AML-193 (cell line): ENCODE results near the gene SLC25A47.
"Not testable (repeated sequence)": the region's sequence is repeated elsewhere in the genome, so short reads cannot be mapped to it uniquely, and the experiment has no call there.

Experiments used
- DNase-seq, 2 experiments: peaks; one replicate each; lab custom pipeline; 2025; lab: John Stamatoyannopoulos, UW

Gene SLC25A47

GRCh38 chr14:100305324-100306100 lies 17.6 kb upstream of the SLC25A47 start:
- peak in 1 of 2 experiments; percentile 15 for DNase-seq

DNA sequence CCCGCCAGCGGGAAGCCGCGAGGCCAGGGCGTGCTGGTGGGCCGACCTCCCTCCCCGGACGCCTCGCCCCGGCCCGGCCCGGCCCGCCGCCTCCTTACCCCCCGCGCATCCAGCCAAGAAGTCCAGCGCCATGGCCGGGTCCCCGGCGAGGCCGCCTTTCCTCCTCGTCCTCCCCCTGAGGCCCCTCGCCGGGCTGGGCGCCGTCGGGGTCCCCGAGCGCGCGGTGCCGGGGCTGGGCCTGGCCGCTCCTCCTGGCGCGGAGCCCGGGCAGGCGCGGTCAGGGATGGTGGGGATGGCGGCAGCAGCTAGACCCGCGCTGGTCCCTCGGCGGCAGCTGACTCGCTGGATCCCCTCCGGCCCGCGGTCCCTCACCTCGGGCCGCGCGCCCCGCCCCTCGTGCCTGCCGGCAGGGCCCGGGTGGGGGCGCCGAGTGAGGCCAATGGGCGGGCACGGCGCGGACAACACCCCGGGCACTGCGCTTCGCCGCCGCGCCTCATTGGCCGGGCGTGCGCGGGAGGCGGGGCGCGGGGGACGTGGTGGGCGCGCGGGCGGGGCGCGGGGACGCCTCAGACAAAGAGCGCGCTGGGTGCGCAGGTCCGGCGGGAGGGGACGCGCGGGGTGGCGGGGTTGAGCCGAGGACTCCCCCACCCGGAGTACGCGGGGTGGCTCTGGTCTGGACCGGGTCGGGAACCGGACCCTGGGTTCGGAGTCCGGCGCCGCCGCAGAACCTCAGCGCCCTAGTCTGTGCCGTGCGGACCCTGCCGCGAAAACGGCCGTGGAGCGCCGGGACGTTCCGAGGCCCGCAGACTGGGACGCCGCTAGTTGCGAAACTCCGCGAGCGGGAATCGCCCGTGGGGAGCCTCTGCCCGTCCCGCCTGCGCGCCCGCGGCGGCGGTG lies 16.8 kb upstream of the SLC25A47 start, which contains the start of gene SLC25A29:
Gene SLC25A29, minus strand, starts transcription at position 344 of the 897 bp plus-strand sequence. Its CDS starts 212 bp downstream, at position 132.
- peak; percentile 75 to 86 for DNase-seq

GRCh38 chr14:100306998-100307765 lies 16.0 kb upstream of the SLC25A47 start:
- DNase-seq = peak in 1 of 2 experiments; percentile 9

DNA sequence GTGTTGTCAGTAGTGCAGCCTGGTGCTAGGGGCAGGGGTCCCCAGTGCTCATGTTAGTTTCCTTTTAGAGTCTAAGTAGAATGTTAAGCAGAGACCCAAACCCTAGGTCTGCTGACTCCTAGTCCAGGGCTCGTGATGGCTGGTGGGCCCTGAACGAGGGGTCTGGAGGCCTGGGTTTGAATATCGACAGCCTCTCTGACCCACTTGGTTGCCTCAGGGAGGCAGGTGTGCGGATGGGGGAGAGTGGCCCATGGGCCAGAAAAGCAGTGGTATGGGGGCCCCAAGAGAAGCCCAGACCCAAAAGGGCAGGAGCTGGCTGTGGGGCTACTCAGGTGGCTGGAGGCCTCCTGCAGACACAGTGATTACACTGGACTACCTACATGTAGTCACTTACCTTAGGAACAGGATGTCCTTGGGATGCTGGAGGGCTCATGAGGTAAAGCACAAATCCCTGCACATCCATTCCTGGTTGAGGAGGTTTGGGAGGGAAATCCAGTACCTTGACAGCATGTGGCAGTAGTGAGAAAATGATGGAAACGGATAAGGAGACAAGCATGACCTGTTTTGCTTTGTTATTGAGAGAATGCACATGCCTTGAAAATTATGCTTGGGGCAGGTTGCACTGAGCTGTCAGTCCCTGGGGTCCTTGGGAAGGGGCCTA lies 15.2 kb upstream of the SLC25A47 start:
- no peak for DNase-seq

- not testable (repeated sequence) for DNase-seq
Measured at GRCh38 chr14:100308427-100308792, 14.7 kb upstream of the SLC25A47 start.

DNA sequence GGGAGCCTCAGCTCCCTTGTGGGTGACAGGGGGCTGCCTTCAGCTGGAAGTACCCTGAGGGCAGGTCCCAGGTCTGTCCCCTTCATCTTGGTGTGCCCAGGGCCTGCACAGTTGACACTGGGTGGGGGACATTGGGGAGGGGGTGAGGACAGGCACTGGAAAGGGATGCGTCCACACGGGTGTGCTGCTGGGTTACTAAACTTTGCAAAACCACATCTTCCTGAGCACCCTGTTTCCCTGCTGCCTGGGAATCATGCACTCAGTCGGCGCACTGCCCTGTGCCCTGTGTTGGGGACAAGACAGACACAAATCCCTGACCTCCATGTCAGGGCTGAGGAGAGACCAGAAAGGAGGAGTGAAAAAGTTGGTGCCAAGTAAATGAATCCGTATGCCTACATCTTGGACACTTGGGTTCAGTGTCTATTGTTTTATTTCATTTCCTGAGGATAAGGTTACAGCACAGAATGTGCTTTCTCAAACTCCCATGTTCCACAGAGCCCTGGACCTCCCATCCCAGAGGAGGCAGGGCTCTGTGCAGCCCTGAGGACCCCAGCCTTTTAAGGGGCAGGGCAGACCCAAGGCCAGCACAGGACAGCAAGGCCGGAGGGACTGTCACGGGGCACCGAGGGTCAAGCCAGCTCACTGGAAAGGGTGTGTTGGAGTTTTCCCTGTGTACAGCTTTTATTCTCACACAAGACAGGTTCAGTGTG lies 14.0 kb upstream of the SLC25A47 start:
- no peak for DNase-seq

DNA sequence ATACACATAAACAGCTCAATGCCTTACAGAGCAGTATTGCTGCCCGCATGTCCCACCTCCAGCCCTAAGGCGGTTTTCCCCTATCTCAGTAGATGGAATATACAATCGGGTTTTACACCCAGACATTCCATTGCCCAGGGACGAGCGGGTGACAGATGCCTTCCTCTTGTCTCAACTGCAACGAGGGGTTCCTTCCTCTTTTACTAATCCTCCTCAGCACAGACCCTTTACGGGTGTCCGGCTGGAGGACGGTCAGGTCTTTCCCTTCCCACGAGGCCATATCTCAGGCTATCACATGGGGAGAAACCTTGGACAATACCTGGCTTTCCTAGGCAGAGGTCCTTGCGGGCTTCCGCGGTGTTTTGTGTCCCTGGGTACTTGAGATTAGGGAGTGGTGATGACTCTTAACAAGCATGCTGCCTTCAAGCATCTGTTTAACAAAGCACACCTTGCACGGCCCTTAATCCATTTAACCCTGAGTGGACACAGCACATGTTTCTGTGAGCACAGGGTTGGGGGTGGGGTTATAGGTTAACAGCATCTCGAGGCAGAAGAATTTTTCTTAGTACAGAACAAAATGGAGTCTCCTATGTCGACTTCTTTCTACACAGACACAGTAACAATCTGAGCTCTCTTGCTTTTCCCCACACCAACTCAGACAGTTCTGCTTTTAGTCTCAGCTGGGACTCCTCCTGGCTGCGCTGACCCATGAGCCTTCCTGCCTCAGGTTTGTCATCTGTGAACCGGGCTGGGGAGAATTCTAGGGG lies 10.8 kb upstream of the SLC25A47 start:
- peak; percentile 22 to 24 for DNase-seq

- DNase-seq = no peak
Measured at GRCh38 chr14:100312877-100313400, 10.2 kb upstream of the SLC25A47 start.

DNA sequence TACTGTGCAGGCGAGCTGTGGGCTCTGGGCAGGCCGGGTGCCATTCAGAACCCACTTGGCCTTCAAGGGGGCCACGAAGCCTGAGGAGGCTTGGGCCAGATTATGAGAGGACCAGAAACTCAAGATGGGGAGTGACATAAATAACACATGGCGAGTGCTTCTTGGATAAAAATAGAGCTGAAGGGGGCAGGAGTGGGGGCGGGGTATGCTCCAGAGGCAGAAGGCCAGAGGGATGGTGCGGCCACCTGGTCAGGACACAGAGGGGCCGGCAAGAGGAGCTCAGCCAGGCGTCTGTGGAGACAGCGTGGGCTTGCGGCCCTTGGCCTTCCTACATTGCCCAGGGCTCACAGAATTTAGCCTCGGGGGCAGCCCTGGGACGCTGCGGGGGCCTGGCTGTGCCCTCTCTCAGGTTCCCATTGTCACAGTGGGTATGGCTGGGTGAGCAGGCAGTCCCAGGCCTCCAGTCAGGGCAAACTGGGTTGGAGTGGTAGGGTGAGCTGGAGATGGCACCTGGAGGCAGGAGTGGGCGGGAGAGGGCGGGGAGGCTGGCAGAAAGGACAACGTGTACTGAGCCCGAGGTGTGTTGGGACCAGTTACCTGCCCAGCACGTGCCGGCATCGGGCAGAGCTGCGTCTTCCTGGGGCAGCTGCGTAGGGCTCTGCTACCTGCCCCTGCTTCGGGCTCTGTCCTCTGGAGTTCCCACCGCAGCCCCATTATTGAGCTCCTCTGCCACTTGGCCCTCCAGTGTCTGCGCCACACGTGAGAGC lies 9.5 kb upstream of the SLC25A47 start:
- DNase-seq = no peak

DNA sequence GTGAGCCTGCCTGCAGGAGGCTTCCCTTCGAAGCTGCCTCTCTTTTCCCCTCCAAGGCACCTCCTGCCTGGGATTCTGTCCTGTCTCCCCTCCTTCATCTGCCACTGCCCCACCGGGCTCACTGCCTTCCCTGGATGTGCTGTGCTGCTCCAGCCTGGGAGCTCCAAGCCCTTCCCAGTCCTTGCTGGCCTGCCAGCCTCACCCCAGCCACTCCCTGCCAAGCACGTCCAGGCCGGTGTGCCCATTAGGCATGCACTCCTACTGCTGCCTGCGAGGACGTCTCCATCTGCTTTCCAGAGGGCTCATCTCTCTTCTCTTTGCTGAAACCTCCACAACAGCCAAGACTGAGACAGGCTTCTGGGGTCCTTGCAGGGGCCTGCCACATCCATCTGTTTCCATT lies 8.4 kb upstream of the SLC25A47 start:
- no peak for DNase-seq

DNA sequence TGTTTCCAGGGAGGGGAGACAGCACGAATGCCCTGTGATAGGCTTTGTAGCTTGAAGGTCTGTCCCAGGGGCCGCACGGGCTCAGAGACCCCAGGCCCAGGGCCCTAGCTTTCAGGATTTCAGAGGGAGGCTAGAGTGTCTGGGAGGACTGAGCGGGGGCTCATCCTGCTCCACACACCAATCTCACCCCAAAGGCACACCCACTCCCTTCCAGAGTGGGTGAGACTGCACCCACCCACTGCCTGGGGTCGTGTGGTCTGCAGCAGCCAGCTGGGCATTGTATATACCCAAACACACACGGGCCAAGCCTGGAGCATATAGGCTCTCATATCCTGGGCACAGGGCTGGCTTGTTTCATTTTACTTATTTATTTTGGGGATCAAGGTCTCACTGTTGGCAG lies 5.8 kb upstream of the SLC25A47 start:
- no peak for DNase-seq

DNA sequence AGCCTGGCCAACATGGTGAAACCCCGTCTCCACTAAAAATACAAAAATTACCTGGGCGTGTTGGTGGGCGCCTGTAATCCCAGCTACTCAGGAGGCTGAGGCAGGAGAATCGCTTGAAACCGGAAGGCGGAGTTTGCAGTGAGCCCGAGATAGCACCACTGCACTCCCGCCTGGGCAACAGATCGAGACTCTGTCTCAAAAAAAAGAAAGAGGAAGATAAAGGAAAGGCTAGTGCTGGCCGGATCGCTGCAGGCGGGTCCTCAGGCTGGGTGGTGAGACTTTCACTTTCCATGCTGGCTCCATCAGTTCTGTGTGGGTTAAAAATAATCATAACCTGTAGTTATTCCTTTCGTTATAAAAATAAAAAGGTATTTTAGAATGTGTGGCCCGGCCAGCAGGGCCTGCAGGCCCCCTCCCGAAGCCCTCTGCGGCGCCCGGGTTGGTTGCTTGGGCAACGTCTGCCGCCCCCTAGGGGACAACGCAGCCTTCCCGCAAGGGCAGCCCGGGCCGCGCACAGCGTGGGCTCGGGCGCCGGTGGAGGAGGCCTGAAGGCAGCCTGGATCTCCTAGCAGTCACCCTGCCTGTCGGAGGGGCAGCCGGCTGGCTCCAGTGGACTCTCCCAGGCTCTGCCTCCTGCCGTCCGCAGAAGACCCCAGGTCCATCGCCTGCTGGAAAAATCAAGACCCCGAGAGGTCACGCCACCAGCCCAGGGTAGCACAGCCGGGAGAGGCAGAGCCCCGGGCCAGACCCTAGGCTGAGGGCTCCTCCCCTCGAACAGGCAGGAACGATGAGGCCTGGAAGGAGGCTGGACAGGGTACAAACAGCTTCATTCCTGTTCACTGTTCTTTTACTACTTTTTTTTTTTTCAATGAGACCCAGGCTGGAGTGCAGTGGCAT lies 5.0 kb upstream of the SLC25A47 start:
- peak; percentile 37 to 56 for DNase-seq

DNA sequence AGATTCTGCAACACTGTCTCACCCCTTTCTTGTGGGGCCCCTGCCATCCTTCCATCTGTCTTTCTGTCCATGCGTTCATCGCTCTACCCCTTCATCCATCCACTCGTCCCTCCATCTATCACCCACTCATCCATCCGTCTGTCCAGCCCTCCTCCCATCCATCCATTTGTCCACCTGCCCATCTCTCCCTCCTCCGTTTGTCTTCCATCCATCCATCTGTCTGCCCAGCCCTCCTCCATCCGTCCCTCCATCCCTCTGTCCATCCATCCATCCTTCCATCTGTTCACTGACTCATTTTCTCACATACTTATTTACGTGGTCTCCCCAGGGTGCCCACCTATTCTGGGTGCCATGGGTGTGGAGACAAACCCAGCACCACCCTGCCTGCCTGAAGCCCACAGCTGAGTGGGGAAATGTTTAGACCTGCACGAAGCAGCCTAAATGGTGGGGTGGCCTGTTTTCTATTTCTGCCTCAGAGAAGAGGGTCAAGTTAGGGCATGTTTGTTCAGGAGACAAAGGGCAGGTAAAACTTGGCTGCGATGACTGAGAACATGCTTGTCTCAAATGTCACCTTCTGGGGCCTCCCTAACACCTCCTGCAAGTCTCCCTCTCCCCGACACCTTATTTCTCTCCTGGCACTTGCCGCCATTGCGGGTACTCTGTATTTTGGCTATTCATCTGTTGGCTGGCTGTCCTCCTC lies 2.8 kb upstream of the SLC25A47 start:
- DNase-seq = no peak

DNA sequence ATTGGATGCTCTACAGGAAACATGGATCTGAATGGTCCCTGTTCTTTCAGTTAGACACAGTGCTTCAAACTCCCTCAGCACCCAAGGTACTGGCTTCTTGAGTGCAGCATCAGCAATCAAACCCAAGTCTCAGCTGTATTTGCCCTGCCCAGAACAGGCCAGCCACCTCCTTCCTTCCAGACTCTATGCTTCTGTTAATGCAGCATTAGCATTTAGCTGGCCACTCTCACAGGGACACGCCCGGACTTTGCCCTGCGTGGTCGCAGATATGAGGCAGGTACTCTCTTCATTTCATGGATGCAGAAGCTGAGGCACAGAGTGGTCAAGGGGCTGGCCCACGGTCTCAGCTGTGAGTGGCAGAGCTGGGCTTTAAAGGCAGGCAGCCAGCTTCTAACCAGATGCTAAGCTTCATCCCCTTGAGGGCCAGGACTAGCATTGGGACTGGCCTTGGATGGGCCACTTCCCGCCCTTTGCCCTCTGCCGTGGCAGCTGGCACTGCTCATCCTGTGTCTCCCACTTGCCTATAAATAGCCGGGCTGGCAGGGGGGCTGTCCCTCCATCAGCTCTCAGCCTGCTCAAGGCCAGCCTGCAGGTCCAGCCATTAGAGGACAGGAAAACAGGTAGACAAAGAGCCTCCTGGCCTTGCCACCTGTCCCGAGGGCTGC lies 1.5 kb upstream of the SLC25A47 start:
- DNase-seq = no peak

DNA sequence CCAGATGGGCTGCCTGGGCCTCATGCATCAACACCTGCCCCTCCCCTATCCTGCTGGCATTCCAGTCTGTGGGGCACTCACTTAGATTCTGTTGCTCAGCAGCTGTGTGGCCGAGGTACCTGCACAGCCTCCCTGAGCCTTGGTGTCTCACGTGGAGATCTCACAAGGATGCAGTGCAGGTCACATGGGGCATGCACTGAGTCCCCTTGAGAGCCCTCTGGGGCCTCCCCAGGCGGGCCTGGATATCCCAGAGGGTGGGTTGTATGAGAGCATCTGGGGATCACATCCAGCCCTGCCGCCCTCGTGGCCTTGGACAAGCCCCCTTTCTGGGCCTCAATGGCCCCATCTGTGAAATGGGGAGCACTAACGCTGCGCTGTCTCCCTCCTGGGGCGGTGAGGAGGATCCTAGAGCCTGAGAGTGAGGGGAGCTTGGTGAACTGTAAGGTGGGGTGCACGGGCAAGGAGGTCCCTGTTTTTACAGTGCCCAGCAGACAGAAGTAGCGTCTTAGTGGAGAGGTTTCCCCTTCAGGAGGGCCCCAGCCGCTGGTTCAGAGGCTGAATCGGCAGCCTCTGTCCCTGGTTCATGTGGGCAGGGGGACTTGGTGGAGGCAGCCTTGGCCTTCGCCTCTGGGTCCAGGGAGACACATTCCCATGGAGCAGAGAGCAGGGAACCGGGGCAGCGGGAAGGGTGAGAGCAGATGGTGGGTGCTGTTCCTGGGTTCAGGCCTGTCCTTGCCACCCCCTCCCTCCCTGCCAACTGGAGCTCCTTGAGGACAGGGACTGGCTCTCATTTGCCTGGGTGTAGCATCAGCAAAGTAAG lies 791 bp upstream of the SLC25A47 start:
- DNase-seq = no peak

- DNase-seq = no peak
Measured at GRCh38 chr14:100323942-100324307, 786 bp downstream of the SLC25A47 start.
